C4-2B (cell line): ENCODE measurements around the gene TCP11L1.

Experiments
- ZFX ChIP-seq: fragments of 450-650 bp; IDR thresholded peaks from 2 replicates; pipeline ENCODE4 v1.6.1; 2017
- TF ChIP-seq, protein P1 (sequence below): fragments of 450-650 bp; conservative IDR thresholded peaks from 2 replicates; pipeline ENCODE4 v1.5.1; 2017; ENCODE audit warnings: mild to moderate bottlenecking

DNA sequence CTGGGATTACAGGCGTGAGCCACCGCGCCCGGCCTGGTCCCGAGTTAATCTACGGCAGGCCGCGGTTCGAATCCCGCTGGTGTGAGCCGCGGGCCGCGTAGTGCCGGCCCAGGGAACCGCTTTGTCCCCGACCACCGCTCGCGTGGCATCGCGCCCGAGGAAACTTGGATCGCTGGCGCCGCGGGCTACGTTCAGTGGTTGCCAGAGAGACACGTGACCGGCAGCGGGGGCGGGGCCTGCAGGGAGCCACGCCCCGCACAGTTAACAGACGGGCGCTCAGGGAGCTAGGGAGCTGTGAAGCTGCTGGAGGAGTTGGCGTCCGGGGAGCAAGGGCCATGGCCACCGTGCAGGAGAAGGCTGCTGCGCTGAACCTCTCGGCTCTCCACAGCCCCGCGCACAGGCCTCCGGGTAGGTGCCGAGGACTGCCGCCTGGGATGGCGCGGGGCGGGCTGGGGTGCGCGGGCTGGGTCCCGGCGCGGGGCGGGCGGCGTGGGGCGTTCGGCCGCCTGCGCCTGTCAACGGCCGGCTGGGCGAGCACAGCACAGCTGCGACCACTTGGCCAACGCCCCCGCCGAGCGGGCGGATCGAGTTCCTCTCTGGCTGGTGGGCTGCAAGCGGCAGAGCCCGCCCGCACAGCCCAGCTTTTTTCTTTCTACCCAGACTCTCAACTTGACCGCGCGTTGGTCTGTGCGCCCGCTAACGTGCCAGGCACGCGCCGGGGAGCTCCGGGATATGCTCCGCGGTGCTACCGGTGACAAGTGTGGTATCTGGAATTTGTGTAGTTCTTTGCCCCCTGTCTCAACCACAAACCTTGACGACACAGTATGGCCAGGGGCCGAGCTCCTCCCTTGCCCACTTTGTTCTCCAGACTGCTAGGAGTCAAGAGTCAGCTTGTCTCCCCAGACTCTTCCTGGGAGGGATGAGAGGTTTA is 23.5 kb upstream of the TCP11L1 start, which contains the start of gene DEPDC7:
- TF ChIP-seq, protein P1, sequence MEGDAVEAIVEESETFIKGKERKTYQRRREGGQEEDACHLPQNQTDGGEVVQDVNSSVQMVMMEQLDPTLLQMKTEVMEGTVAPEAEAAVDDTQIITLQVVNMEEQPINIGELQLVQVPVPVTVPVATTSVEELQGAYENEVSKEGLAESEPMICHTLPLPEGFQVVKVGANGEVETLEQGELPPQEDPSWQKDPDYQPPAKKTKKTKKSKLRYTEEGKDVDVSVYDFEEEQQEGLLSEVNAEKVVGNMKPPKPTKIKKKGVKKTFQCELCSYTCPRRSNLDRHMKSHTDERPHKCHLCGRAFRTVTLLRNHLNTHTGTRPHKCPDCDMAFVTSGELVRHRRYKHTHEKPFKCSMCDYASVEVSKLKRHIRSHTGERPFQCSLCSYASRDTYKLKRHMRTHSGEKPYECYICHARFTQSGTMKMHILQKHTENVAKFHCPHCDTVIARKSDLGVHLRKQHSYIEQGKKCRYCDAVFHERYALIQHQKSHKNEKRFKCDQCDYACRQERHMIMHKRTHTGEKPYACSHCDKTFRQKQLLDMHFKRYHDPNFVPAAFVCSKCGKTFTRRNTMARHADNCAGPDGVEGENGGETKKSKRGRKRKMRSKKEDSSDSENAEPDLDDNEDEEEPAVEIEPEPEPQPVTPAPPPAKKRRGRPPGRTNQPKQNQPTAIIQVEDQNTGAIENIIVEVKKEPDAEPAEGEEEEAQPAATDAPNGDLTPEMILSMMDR, result no peak
- TF ChIP-seq ZFX, result no peak
